EL (cell line): ENCODE measurements around the gene FBRSL1.
A peak's percentile ranks its signal among the peaks of the same experiment; 100 is the strongest.
"Not testable (repeated sequence)": the region's sequence is repeated elsewhere in the genome, so short reads cannot be mapped to it uniquely, and the experiment has no call there.

Experiments used
- DNase-seq: peaks from one replicate; pipeline ENCODE4 v3.0.0-alpha.2; 2016

FBRSL1 gene

DNA sequence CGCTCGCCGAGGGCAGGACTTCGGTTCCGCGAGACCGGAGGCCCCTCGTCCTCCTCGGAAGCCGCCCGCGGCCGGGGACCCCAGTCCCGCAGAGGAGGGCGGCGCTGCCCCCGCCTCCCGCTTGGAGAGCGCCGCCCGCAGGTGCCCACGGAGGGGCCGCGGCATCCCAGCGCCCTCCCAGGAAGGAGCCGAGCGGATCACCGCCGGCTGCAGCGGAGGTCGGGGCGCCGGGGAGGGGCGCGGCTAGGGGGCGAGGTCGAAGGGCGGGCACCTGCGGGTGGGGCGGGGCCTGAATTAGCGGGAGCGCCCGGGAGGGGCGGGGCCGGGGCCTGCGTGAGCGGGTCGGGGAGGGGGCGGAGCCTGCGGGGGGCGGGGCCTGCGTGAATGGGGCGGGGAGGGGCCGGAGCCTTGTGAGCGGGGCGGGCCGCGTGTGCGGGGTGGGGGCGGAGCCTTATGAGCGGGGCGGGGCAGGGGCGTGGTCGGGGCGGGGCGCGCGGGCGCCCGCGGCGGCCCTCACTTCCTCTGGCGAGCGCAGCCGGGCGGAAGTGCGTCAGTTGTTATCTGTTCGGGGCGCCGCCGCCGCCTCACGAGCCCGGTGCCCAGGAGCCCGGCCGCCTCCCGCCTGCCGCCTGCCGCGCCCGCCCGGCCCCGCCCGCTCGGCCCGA lies at the start of gene FBRSL1:
TSS of gene FBRSL1 (plus strand) at position 550 of the 665 bp plus-strand sequence.
- DNase-seq = peak; percentile 80

DNA sequence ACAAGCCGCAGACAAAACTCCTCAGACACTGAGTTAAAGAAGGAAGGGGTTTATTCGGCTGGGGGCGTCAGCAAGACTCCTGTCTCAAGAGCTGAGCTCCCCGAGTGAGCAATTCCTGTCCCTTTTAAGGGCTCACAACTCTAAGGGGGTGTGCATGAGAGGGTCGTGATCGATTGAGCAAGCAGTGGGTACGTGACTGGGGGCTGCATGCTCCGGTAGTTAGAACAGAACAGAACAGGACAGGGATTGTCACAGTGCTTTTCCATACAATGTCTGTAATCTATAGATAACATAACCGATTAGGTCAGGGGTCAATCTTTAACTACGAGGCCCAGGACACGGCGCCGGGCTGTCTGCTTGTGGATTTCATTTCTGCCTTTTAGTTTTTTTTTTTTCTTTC lies 49.5 kb upstream of the FBRSL1 start:
- not testable (repeated sequence) for DNase-seq

GRCh38 chr12:132441871-132442863 lies 47.8 kb upstream of the FBRSL1 start:
- no peak for DNase-seq

- no peak for DNase-seq
Observed at GRCh38 chr12:132443091-132443490, 46.9 kb upstream of the FBRSL1 start.

- no peak for DNase-seq
Observed at GRCh38 chr12:132444283-132444682, 45.7 kb upstream of the FBRSL1 start.

DNA sequence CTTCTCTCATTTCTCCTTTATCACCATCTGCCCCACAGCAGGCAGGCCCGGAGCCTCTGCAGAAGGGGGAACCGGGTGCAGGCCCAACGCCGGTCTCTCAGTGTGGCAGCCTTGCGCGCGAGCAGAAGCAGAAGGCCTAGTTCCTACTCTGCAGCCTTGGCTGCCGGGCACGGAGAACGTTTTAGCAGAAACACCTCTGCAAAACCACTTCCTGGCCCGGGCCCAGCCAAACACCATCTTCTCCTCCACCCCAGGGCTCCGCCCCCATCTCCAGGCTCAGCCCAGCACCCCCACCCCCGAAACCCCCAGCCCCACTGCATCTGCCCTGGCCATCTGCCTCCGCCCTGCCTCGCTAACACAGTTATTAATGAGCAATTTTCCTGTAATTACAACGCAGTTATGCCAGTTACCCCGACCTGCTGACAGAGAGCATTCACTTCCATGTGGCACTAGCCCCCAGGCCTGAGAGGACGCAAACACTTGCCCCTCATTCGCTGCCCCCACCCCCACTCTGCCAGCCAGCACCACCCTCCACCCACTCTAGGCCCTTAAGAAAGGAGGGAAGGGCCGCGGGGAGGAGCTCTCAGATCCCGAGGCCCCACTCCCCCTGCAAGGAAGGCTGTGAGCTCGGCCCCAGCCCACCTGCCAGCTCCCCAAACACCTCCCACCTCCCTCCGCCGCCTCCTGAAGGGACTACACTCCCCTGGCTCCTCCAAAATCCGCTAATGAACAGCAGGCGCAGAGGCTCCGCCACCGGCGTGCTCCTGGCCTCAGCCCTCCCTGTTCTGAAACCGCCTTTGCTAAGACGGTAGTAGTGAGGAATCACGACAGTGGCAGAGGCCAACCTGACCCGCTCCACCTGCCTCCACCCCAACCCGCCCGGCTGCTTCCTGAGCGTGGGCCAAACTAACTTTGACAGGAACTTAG lies 44.7 kb upstream of the FBRSL1 start:
- DNase-seq = no peak

- DNase-seq = no peak
Observed at GRCh38 chr12:132445884-132446632, 43.9 kb upstream of the FBRSL1 start.

- no peak for DNase-seq
Observed at GRCh38 chr12:132446633-132447326, 43.2 kb upstream of the FBRSL1 start.

GRCh38 chr12:132447327-132447720 lies 42.6 kb upstream of the FBRSL1 start:
- no peak for DNase-seq

- DNase-seq = no peak
Observed at GRCh38 chr12:132447731-132448462, 42.1 kb upstream of the FBRSL1 start.

DNA sequence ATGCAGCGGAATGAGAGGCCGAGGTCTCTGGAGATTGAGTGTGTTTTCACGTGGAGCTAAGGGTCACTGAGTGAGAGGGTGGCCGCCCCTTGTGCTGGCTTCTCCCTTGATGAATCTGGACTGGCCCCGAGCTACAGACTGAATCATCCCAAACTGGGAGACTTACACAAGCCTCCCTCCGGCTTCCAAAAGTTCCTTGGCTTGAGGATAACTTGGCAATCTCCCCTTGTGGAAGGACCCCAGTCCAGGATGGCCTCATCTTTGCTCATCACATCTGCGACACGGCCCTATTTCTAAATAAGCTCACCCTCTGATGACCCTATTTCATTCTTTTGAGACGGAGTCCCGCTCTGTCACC lies 41.5 kb upstream of the FBRSL1 start:
- DNase-seq = no peak

- DNase-seq = no peak
Observed at GRCh38 chr12:132449565-132450417, 40.2 kb upstream of the FBRSL1 start.

DNA sequence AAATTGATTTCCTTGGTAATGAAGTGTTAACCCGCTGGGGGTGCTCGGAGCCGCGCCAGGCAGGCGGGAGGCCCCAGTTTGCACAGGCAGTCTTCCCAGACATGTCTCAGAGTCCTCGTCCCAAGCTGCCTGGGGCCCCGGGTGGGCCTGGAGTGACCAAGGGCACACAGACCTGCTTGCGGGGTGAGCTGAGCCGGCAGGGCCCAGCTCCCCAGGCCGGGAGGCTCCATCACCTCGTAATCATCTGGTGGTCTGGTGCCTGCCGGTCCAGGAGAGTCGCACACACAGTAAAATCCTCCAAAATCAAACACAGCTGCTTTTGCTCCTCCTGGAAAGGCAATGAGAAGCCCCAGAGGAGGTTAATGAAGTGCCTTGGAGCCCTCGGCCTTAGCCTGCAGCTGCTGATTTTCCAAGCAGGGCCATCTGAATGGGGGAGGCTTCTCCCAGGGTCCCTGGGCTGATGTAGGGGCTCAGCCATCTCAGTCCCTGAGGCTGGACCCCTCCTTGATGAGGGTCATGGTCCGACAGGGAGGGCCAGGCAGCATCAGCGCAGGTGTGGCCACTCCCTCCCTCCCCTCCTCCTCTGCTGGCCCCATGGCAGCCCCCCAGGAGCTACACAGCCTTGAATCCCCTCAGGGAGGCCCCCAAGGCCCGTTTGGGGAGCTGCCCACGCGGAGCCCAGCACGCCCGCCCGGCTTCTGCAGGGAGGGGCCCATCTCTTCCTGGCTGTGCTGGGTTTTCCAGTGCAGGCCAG lies 39.4 kb upstream of the FBRSL1 start:
- no peak for DNase-seq

GRCh38 chr12:132451172-132451835 lies 38.6 kb upstream of the FBRSL1 start:
- DNase-seq = no peak

GRCh38 chr12:132451836-132452195 lies 38.1 kb upstream of the FBRSL1 start:
- DNase-seq = no peak

DNA sequence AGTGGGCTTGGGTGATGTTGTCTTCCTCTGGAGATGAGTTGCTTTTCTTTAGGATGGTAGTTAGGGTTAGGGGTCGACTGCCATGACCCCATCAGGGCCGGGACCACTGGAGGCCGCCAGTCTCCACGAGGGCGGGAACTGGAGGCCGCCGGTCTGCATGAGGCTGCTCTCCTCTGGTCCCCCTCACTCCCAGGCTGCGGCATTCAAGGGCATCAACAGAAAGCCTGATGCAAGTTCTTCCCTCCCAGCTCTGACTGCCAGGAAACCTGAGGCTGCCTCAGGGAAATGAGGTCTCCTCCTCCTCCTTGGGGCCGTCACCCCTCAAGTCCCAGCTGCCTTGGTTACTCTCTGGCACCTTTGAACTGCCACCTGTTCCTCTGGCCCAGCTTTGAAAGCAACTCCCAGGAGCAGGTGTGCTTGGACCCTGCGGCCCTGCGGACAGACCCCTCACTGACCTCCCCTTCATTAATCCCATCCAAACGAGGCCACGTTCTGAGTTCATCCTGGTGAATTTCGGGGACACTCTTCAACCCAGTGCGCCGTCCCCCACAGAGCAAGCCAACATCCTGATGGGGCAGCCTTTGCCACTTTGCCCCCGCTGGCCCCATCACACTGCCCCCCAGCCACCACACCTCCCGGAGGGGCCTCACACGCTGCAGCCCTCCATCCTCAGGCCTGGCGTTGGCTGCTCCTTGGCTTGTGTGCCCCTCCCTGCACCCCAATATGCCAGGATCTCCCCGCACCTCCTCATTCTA lies 37.2 kb upstream of the FBRSL1 start:
- DNase-seq = no peak

DNA sequence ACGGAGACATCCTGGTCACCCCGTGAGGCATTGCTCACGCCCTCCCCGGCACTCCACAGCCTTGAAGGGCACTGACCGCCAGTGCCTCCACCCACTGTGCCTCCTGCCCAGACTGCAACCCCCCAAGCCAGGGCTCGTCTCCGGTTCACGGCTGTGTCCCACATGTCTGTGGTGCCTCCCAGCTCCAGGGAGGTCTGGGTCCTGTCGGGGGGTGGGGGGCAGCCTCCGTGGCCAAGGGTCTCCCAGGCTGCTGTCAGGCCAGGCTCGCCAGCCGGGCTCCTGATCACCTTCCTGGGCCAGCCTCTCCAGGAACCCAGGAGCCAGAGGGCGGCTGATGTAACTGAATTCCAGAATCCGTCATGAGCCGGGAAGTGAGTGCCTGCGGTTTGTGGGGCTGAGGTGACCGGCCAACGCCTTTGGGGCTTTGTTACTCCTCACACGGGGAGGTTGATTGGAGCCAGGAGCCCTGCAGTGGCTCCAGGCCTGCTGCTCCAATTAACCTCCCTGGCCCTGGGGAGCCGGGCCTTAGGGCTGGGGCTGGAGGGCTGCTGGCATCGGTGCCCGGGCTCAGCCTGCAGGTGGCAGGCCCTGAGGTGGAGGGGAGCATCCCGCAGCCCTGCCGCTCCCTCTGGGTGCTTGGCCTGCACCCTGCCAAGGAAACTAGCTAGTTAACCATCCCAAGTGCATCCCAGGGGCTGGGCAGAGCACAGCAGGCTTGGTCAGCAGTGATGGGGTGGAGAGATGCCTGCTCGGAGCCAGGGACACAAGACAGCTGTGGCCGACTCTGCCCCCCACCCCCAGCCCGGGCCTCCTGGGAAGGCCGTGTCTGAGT lies 36.4 kb upstream of the FBRSL1 start:
- DNase-seq = peak; percentile 83
